HEK293T (cell line): ENCODE measurements around the gene NAPG.

Experiments used
- BHLHE40 ChIP-seq: fragments of 450-650 bp; IDR thresholded peaks from 2 replicates; pipeline ENCODE4 v1.6.1; 2016; ENCODE audit warnings: mild to moderate bottlenecking, moderate library complexity, borderline replicate concordance
- ELF4 ChIP-seq: fragments of 450-650 bp; IDR thresholded peaks from 2 replicates; pipeline ENCODE4 v1.6.1; 2017; ENCODE audit warnings: antibody characterized with exemption
- FOXA1 ChIP-seq: fragments of 450-650 bp; IDR thresholded peaks from 2 replicates; pipeline ENCODE4 v1.6.1; 2016; ENCODE audit warnings: mild to moderate bottlenecking
- FOXM1 ChIP-seq: fragments of 450-650 bp; IDR thresholded peaks from 2 replicates; pipeline ENCODE4 v1.6.1; 2017; ENCODE audit warnings: mild to moderate bottlenecking, borderline replicate concordance
- HDGF ChIP-seq: fragments of 450-650 bp; IDR thresholded peaks from 2 replicates; pipeline ENCODE4 v1.6.1; 2017; ENCODE audit warnings: antibody characterized with exemption, borderline replicate concordance
- L3MBTL2 ChIP-seq: fragments of 450-650 bp; conservative IDR thresholded peaks from 2 replicates; pipeline ENCODE4 v1.6.1; 2016; ENCODE audit warnings: mild to moderate bottlenecking
- NFRKB ChIP-seq: fragments of 450-650 bp; IDR thresholded peaks from 2 replicates; pipeline ENCODE4 v1.6.1; 2016; ENCODE audit warnings: mild to moderate bottlenecking, moderate library complexity
- SP1 ChIP-seq: fragments of 450-650 bp; IDR thresholded peaks from 2 replicates; pipeline ENCODE4 v1.6.1; 2017
- SUZ12 ChIP-seq: fragments of 450-650 bp; IDR thresholded peaks from 2 replicates; pipeline ENCODE4 v1.6.1; 2016; ENCODE audit warnings: mild to moderate bottlenecking
- ZNF384 ChIP-seq: fragments of 450-650 bp; IDR thresholded peaks from 2 replicates; pipeline ENCODE4 v1.6.1; 2016

- no peak for TF ChIP-seq BHLHE40
- no peak for TF ChIP-seq FOXM1
- TF ChIP-seq HDGF, result no peak
- TF ChIP-seq NFRKB, result no peak
- TF ChIP-seq L3MBTL2, result no peak
- no peak for TF ChIP-seq FOXA1
- no peak for TF ChIP-seq ELF4
- no peak for TF ChIP-seq ZNF384
- TF ChIP-seq SP1, result no peak
- TF ChIP-seq SUZ12, result no peak
These were observed 39.5 kb upstream of the NAPG start for GRCh38 chr18:10486362-10486761.
